Measurements from ENCODE around the gene EID2B. TPM values are rescaled to one million over a fixed set of nuclear protein-coding genes. Genes with fewer than 3 reads are reported as not detected.

Gene EID2B
- total and polyA plus RNA-seq, 4 donors, result 0.75 to 6.0 (median 3.3) TPM

GRCh38 chr19:39499932-39500331 is 32.7 kb downstream of the EID2B start:
- H3K4me1 ChIP-seq (ENCODE audit: control insufficient read depth in 1 of 2, insufficient read depth in 2 of 2, low read length in 2 of 2), result no peaks in the 10 kb centered on the region
- no peaks in the 10 kb centered on the region for H3K36me3 ChIP-seq (ENCODE audit: control insufficient read depth in 1 of 2, insufficient read depth in 2 of 2, low read length in 1 of 2)
- DNase-seq (no peak), ATAC-seq (ENCODE audit: low FRiP score) (no peak)
- H3K9me3 ChIP-seq (ENCODE audit: control insufficient read depth, low read length), result no peaks in the 10 kb centered on the region
- H3K27ac ChIP-seq (ENCODE audit: low read depth in 1 of 2, low read length in 2 of 2), result no peak overlapping the region
- H3K27me3 ChIP-seq (ENCODE audit: control insufficient read depth in 1 of 2, insufficient read depth in 2 of 2, low read length in 1 of 2), result no peaks in the 10 kb centered on the region
- intact Hi-C loops (cut with DNase I), result no loop called here
- WGBS, 2 donors, result 75 to 78% methylated on average over 8 of the region's 8 CpGs
- no peak overlapping the region for H3K4me3 ChIP-seq (ENCODE audit: low read length in 2 of 2)

GRCh38 chr19:39498798-39499642 is 33.6 kb downstream of the EID2B start, which contains the start of gene DLL3:
Gene DLL3, plus strand, starts transcription at chr19:39498947. Its CDS starts 28 bp downstream, at chr19:39498975.
- WGBS, 2 donors, result 1% methylated on average over 41 to 60 of the region's 60 CpGs
- Histone ChIP-seq H3K27me3 (ENCODE audit: control insufficient read depth in 1 of 2, insufficient read depth in 2 of 2, low read length in 1 of 2) (no peaks in the 10 kb centered on the region), H3K36me3 (ENCODE audit: control insufficient read depth in 1 of 2, insufficient read depth in 2 of 2, low read length in 1 of 2) (no peaks in the 10 kb centered on the region), H3K27ac (ENCODE audit: low read depth in 1 of 2, low read length in 2 of 2) (no peak within 1 kb of the TSS), H3K4me1 (ENCODE audit: control insufficient read depth in 1 of 2, insufficient read depth in 2 of 2, low read length in 2 of 2) (no peaks in the 10 kb centered on the region), H3K4me3 (ENCODE audit: low read length in 2 of 2) (no peak within 1 kb of the TSS), H3K9me3 (ENCODE audit: control insufficient read depth, low read length) (no peaks in the 10 kb centered on the region)
- DNase-seq (no peak), ATAC-seq (ENCODE audit: low FRiP score) (no peak)
- intact Hi-C loops (cut with DNase I), result no loop called here

DNA sequence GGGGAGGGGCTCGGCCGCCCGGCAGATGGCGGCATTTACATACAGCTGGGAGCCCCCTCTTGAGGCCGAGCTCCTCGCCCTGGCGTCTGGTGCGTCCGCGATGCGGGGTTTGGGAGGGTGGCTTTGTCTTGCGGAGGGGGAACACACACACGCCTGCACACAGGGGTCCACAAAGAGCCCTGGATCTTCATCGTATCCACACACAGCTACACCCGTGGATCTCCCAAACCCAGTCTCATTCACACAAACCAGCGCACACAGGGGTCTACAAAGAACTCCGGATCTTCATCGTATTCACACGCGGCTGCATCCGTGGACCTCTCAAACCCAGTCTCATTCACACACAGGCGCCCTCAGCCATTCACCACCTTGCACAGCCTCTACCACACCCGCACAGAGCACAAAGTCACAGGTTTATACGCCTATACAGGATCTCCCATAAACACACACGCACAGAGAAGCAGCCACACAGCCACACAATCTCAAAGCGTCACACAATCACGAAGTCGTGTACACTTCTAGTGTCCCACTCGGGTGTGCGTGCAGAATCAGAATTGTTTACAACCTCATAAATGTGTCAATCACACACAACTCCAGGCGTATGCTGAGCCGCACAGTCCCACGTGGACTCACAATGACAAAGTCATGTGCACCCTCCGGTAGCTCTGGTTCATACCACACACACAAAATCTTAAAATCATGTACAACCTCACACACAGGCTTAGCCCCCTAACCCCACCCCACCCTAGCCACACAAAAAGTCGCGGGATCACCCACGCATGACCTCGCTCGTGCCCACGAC is 34.5 kb downstream of the EID2B start:
- Histone ChIP-seq H3K4me1 (ENCODE audit: control insufficient read depth in 1 of 2, insufficient read depth in 2 of 2, low read length in 2 of 2) (no peaks in the 10 kb centered on the region), H3K4me3 (ENCODE audit: low read length in 2 of 2) (no peak overlapping the region), H3K27me3 (ENCODE audit: control insufficient read depth in 1 of 2, insufficient read depth in 2 of 2, low read length in 1 of 2) (no peaks in the 10 kb centered on the region), H3K9me3 (ENCODE audit: control insufficient read depth, low read length) (no peaks in the 10 kb centered on the region), H3K36me3 (ENCODE audit: control insufficient read depth in 1 of 2, insufficient read depth in 2 of 2, low read length in 1 of 2) (no peaks in the 10 kb centered on the region), H3K27ac (ENCODE audit: low read depth in 1 of 2, low read length in 2 of 2) (no peak overlapping the region)
- DNase-seq (peak in 1 of 2 donors; percentile 55), ATAC-seq (ENCODE audit: low FRiP score) (no peak)
- 1% methylated on average over 40 of the region's 40 CpGs for WGBS, 2 donors
- intact Hi-C loops (cut with DNase I), result no loop called here

DNA sequence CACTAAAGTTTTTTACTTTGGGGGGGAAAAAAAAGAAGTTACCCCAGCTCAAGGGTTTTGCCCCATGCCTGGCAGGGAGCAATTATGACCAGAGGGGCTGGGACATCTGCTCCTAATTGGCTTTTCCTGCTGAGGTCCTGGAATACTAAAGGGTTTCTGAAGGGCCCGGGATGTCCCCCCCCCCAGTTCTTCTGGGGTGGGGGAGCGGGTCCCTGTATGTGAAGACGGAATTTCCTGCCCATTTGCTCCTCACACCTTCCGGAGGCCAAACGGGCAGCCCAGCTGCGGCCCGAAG is 35.0 kb downstream of the EID2B start:
- H3K27me3 ChIP-seq (ENCODE audit: control insufficient read depth in 1 of 2, insufficient read depth in 2 of 2, low read length in 1 of 2), result no peaks in the 10 kb centered on the region

GRCh38 chr19:39496063-39496462 is 36.6 kb downstream of the EID2B start:
- 79 to 81% methylated on average over 5 of the region's 5 CpGs for WGBS, 2 donors
- no peak for DNase-seq
- H3K4me3 ChIP-seq (ENCODE audit: low read length in 2 of 2), result no peak overlapping the region
- H3K36me3 ChIP-seq (ENCODE audit: control insufficient read depth in 1 of 2, insufficient read depth in 2 of 2, low read length in 1 of 2), result no peaks in the 10 kb centered on the region
- ATAC-seq (ENCODE audit: low FRiP score), result no peak
- no peaks in the 10 kb centered on the region for H3K27me3 ChIP-seq (ENCODE audit: control insufficient read depth in 1 of 2, insufficient read depth in 2 of 2, low read length in 1 of 2)
- no peak overlapping the region for H3K27ac ChIP-seq (ENCODE audit: low read depth in 1 of 2, low read length in 2 of 2)
- no peaks in the 10 kb centered on the region for H3K9me3 ChIP-seq (ENCODE audit: control insufficient read depth, low read length)
- intact Hi-C loops (cut with DNase I), result no loop called here
- no peaks in the 10 kb centered on the region for H3K4me1 ChIP-seq (ENCODE audit: control insufficient read depth in 1 of 2, insufficient read depth in 2 of 2, low read length in 2 of 2)

More for the DNA sequence above, 35.0 kb downstream of the EID2B start:
- intact Hi-C loops (cut with DNase I), result no loop called here
- no peaks in the 10 kb centered on the region for H3K4me1 ChIP-seq (ENCODE audit: control insufficient read depth in 1 of 2, insufficient read depth in 2 of 2, low read length in 2 of 2)
- WGBS, 2 donors, result 1% methylated on average over 7 of the region's 7 CpGs
- H3K36me3 ChIP-seq (ENCODE audit: control insufficient read depth in 1 of 2, insufficient read depth in 2 of 2, low read length in 1 of 2), result no peaks in the 10 kb centered on the region
- no peaks in the 10 kb centered on the region for H3K9me3 ChIP-seq (ENCODE audit: control insufficient read depth, low read length)
- no peak overlapping the region for H3K27ac ChIP-seq (ENCODE audit: low read depth in 1 of 2, low read length in 2 of 2)
- DNase-seq (no peak), ATAC-seq (ENCODE audit: low FRiP score) (no peak)
- H3K4me3 ChIP-seq (ENCODE audit: low read length in 2 of 2), result no peak overlapping the region

DNA sequence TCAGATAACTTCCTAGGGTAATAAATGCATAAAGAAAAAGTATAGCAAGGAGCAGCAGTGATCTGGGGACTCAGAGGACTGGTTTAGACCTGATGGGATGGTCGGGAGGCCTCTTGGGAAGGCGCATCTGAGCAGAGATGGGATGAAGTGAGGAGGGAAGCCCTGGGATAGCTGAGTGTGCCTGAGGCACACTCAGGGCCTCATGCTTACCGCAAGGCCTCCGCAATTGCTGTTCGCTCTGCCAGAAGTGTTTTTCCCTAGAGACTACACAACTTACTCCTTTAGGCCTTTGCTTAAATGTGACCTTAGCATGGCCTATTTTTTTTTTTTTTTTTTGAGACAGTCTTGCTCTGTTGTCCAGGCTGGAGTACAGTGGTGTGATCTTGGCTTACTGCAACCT is 38.0 kb downstream of the EID2B start:
- intact Hi-C loops (cut with DNase I), result no loop called here
- DNase-seq, result no peak
- 73 to 76% methylated on average over 5 of the region's 5 CpGs for WGBS, 2 donors
- no peaks in the 10 kb centered on the region for H3K36me3 ChIP-seq (ENCODE audit: control insufficient read depth in 1 of 2, insufficient read depth in 2 of 2, low read length in 1 of 2)
- no peaks in the 10 kb centered on the region for H3K4me1 ChIP-seq (ENCODE audit: control insufficient read depth in 1 of 2, insufficient read depth in 2 of 2, low read length in 2 of 2)
- H3K27ac ChIP-seq (ENCODE audit: low read depth in 1 of 2, low read length in 2 of 2), result no peak overlapping the region
- no peak overlapping the region for H3K4me3 ChIP-seq (ENCODE audit: low read length in 2 of 2)
- no peak for ATAC-seq (ENCODE audit: low FRiP score)
- no peaks in the 10 kb centered on the region for H3K9me3 ChIP-seq (ENCODE audit: control insufficient read depth, low read length)
- H3K27me3 ChIP-seq (ENCODE audit: control insufficient read depth in 1 of 2, insufficient read depth in 2 of 2, low read length in 1 of 2), result no peaks in the 10 kb centered on the region

- intact Hi-C loops (cut with DNase I), result no loop called here
- Histone ChIP-seq H3K4me1 (ENCODE audit: control insufficient read depth in 1 of 2, insufficient read depth in 2 of 2, low read length in 2 of 2) (no peaks in the 10 kb centered on the region), H3K27me3 (ENCODE audit: control insufficient read depth in 1 of 2, insufficient read depth in 2 of 2, low read length in 1 of 2) (no peaks in the 10 kb centered on the region), H3K4me3 (ENCODE audit: low read length in 2 of 2) (no peak overlapping the region), H3K27ac (ENCODE audit: low read depth in 1 of 2, low read length in 2 of 2) (no peak overlapping the region), H3K9me3 (ENCODE audit: control insufficient read depth, low read length) (no peaks in the 10 kb centered on the region), H3K36me3 (ENCODE audit: control insufficient read depth in 1 of 2, insufficient read depth in 2 of 2, low read length in 1 of 2) (peaks cover 0 to 5% of the 10 kb centered on the region in 2 donors)
- DNase-seq (no peak), ATAC-seq (ENCODE audit: low FRiP score) (no peak)
- 78 to 82% methylated on average over 2 to 3 of the region's 3 CpGs for WGBS, 2 donors
Observed at GRCh38 chr19:39492788-39493187, 39.9 kb downstream of the EID2B start.

GRCh38 chr19:39492225-39492624 is 40.4 kb downstream of the EID2B start:
- intact Hi-C loops (cut with DNase I), result no loop called here

GRCh38 chr19:39489756-39490155 is 42.9 kb downstream of the EID2B start:
- Histone ChIP-seq H3K36me3 (ENCODE audit: control insufficient read depth in 1 of 2, insufficient read depth in 2 of 2, low read length in 1 of 2) (peaks cover 3 to 5% of the 10 kb centered on the region in 2 donors), H3K9me3 (ENCODE audit: control insufficient read depth, low read length) (no peaks in the 10 kb centered on the region), H3K4me3 (ENCODE audit: low read length in 2 of 2) (no peak overlapping the region), H3K27ac (ENCODE audit: low read depth in 1 of 2, low read length in 2 of 2) (no peak overlapping the region), H3K4me1 (ENCODE audit: control insufficient read depth in 1 of 2, insufficient read depth in 2 of 2, low read length in 2 of 2) (no peaks in the 10 kb centered on the region), H3K27me3 (ENCODE audit: control insufficient read depth in 1 of 2, insufficient read depth in 2 of 2, low read length in 1 of 2) (no peaks in the 10 kb centered on the region)
- no peak for DNase-seq
- no peak for ATAC-seq (ENCODE audit: low FRiP score)
- 76 to 77% methylated on average over 10 of the region's 10 CpGs for WGBS, 2 donors
- intact Hi-C loops (cut with DNase I), result no loop called here

More at GRCh38 chr19:39492225-39492624, 40.4 kb downstream of the EID2B start:
- H3K4me1 ChIP-seq (ENCODE audit: control insufficient read depth in 1 of 2, insufficient read depth in 2 of 2, low read length in 2 of 2), result no peaks in the 10 kb centered on the region
- DNase-seq (no peak), ATAC-seq (ENCODE audit: low FRiP score) (no peak)
- H3K27me3 ChIP-seq (ENCODE audit: control insufficient read depth in 1 of 2, insufficient read depth in 2 of 2, low read length in 1 of 2), result no peaks in the 10 kb centered on the region
- no peak overlapping the region for H3K27ac ChIP-seq (ENCODE audit: low read depth in 1 of 2, low read length in 2 of 2)
- no peaks in the 10 kb centered on the region for H3K9me3 ChIP-seq (ENCODE audit: control insufficient read depth, low read length)
- WGBS, 2 donors, result 91 to 93% methylated on average over 6 of the region's 6 CpGs
- peaks cover 0 to 5% of the 10 kb centered on the region in 2 donors for H3K36me3 ChIP-seq (ENCODE audit: control insufficient read depth in 1 of 2, insufficient read depth in 2 of 2, low read length in 1 of 2)
- no peak overlapping the region for H3K4me3 ChIP-seq (ENCODE audit: low read length in 2 of 2)

All from aorta (tissue), 5 donors.